GM12878 (cell line): ENCODE data around the gene REM2. TPM values are rescaled to one million over a fixed set of nuclear protein-coding genes. Genes with fewer than 3 reads are reported as not detected.
"Not testable (repeated sequence)": the region's sequence is repeated elsewhere in the genome, so short reads cannot be mapped to it uniquely, and the experiment has no call there.

ENCODE experiments used
- ATAC-seq: fragments of 200-7000 bp; cut with Tn5 transposase; 3 replicates; pipeline ENCODE4 v1.9.1; 2020; ENCODE audit warnings: mild to moderate bottlenecking, moderate library complexity
- BruUV-seq: library from RNA; stranded (reverse); fragments of 400-500 nt; replicated peaks from 2 replicates; lab custom pipeline; 2021; lab: Mats Ljungman, UMichigan
- CTCF ChIA-PET: fragments of 300-600 bp; sonication (Branson Sonifier 250); formaldehyde crosslinking; extraction: SDS; loops from one replicate; lab custom pipeline; 2021; ENCODE audit warnings: inconsistent platforms; lab: Yijun Ruan, JAX
- POLR2A ChIA-PET: fragments of 350-600 bp; formaldehyde crosslinking; extraction: SDS; loops from one replicate; lab custom pipeline; 2021; ENCODE audit warnings: inconsistent platforms; lab: Charles Lee
- RAD21 ChIA-PET: fragments of 300-600 bp; sonication (Branson Sonifier 250); formaldehyde crosslinking; loops from one replicate; lab custom pipeline; 2023; ENCODE audit warnings: antibody characterized with exemption; ENCODE audit not compliant: unreplicated experiment; lab: Charles Lee
- SMC1A ChIA-PET: fragments of 300-600 bp; sonication (Branson Sonifier 250); formaldehyde crosslinking; loops from one replicate; lab custom pipeline; 2023; ENCODE audit not compliant: unreplicated experiment, uncharacterized antibody; lab: Charles Lee
- DNase-seq: peaks from one replicate; pipeline ENCODE4 v3.0.0-alpha.2; 2011; ENCODE audit warnings: low read depth, low spot score
- FAIRE-seq: peaks from 3 replicates; lab custom pipeline; 2011; peaks lifted over from hg19 to GRCh38; lab: Jason Lieb, UNC
- H2AFZ ChIP-seq: 2 replicates; pipeline ENCODE4 v1.6.0; 2011; ENCODE audit warnings: low read depth, low read length, control low read depth; ENCODE audit not compliant: control insufficient read depth
- H3K27ac ChIP-seq: 2 replicates; pipeline ENCODE4 v1.5.1; 2011; ENCODE audit warnings: control low read depth; ENCODE audit not compliant: control insufficient read depth, insufficient read depth
- H3K27me3 ChIP-seq, 2 experiments: replicated peaks in 1 of 2; 2 replicates each; pipeline versions ENCODE4 v1.6.0 to v1.6.1; 2011; ENCODE audit warnings: low read length in 1 of 2; ENCODE audit not compliant: control insufficient read depth in 2 of 2, insufficient read depth in 2 of 2
- H3K36me3 ChIP-seq, 2 experiments: 2 replicates each; pipeline ENCODE4 v1.5.1; 2011; ENCODE audit warnings: low read length in 1 of 2; ENCODE audit not compliant: control insufficient read depth in 2 of 2, insufficient read depth in 2 of 2
- H3K4me1 ChIP-seq: 2 replicates; pipeline ENCODE4 v1.6.1; 2011; ENCODE audit warnings: mild to moderate bottlenecking, low read length, moderate library complexity, mixed read lengths; ENCODE audit not compliant: control insufficient read depth, insufficient read depth
- H3K4me2 ChIP-seq: 2 replicates; pipeline ENCODE4 v1.6.0; 2011; ENCODE audit warnings: control low read depth; ENCODE audit not compliant: control insufficient read depth, insufficient read depth
- H3K4me3 ChIP-seq: fragments of 200-600 bp; sonication (generic); 2 replicates; pipeline ENCODE4 v1.5.1; 2016
- H3K79me2 ChIP-seq: 2 replicates; pipeline ENCODE4 v1.6.0; 2011; ENCODE audit warnings: low read length; ENCODE audit not compliant: control insufficient read depth, insufficient read depth
- H3K9ac ChIP-seq: 2 replicates; pipeline ENCODE4 v1.8.0; 2011; ENCODE audit warnings: low read length, control low read depth, mixed read lengths; ENCODE audit not compliant: control insufficient read depth, insufficient read depth
- H3K9me3 ChIP-seq: replicated peaks from 3 replicates; pipeline ENCODE4 v1.5.1; 2011; ENCODE audit warnings: mild to moderate bottlenecking, low read length; ENCODE audit not compliant: control insufficient read depth, insufficient read depth
- H4K20me1 ChIP-seq: 2 replicates; pipeline ENCODE4 v1.6.0; 2011; ENCODE audit not compliant: control insufficient read depth, insufficient read depth
- ESRRA ChIP-seq: IDR thresholded peaks from 2 replicates; pipeline ENCODE4 v1.6.1; 2012; ENCODE audit warnings: mild to moderate bottlenecking, low read length, improper control_type of control experiment
- IRF3 ChIP-seq: fragments of 450-650 bp; IDR thresholded peaks from 2 replicates; pipeline ENCODE4 v1.6.1; 2014; ENCODE audit warnings: mild to moderate bottlenecking
- MTA2 ChIP-seq: fragments of 450-650 bp; IDR thresholded peaks from 2 replicates; pipeline ENCODE4 v1.6.1; 2016; ENCODE audit warnings: low read depth, mild to moderate bottlenecking, moderate library complexity
- POLR2AphosphoS2 ChIP-seq: IDR thresholded peaks from 2 replicates; pipeline ENCODE4 v1.6.1; 2011; ENCODE audit warnings: low read depth, mild to moderate bottlenecking, low read length, improper control_type of control experiment, moderate library complexity
- RUNX3 ChIP-seq: IDR thresholded peaks from 2 replicates; pipeline ENCODE4 v1.6.1; 2012; ENCODE audit warnings: low read length, inconsistent platforms
- SMAD5 ChIP-seq: IDR thresholded peaks from 2 replicates; pipeline ENCODE4 v1.6.1; 2016; ENCODE audit warnings: antibody characterized with exemption, low read depth
- SPI1 ChIP-seq: IDR thresholded peaks from 2 replicates; pipeline ENCODE4 v1.6.1; 2011; ENCODE audit warnings: low read depth, mild to moderate bottlenecking, low read length, moderate library complexity, borderline replicate concordance; ENCODE audit not compliant: insufficient read depth
- SREBF1 ChIP-seq: IDR thresholded peaks from 2 replicates; pipeline ENCODE4 v1.6.1; 2012; ENCODE audit warnings: mild to moderate bottlenecking, low read length
- STAT3 ChIP-seq: IDR thresholded peaks from 2 replicates; pipeline ENCODE4 v1.6.1; 2011; ENCODE audit warnings: low read depth, low read length, improper control_type of control experiment
- TCF12 ChIP-seq: IDR thresholded peaks from 2 replicates; pipeline ENCODE4 v1.6.1; 2011; ENCODE audit warnings: low read depth, mild to moderate bottlenecking, low read length
- ZBTB40 ChIP-seq: fragments of 450-650 bp; IDR thresholded peaks from 2 replicates; pipeline ENCODE4 v1.6.1; 2016; ENCODE audit warnings: mild to moderate bottlenecking, moderate library complexity, borderline replicate concordance
- whole genome bisulfite sequencing: methylation state at CpG from one replicate; pipeline ENCODE4 v1.1.6; 2016; ENCODE audit warnings: low lambda C conversion rate; ENCODE audit not compliant: insufficient replicate concordance, insufficient coverage; ENCODE audit errors: missing lambda C conversion rate; 5-methylcytosine and 5-hydroxymethylcytosine counted together
- in situ Hi-C: fragments of 300-500 bp; cut with MboI; formaldehyde crosslinking; loops from 9 replicates; pipeline ENCODE4 v1.14.3; 2018; ENCODE audit warnings: mixed read lengths
- intact Hi-C: fragments of 100-400 bp; cut with micrococcal nuclease; formaldehyde crosslinking; loops from one replicate; pipeline ENCODE4 v1.14.2; 2022; ENCODE audit not compliant: unreplicated experiment
- polyA plus RNA-seq, 11 experiments: library from polyadenylated mRNA; depleted of rRNA in 4 of 11; unstranded in 6 of 11; stranded (reverse) in 5 of 11; fragments of >200 nt; fragmentation: Nextera tagmentation in 4 of 11; fragmentation: Illumina TruSeq in 1 of 11; extraction: Ambion mirVana in 4 of 11; extraction: Trizol in 1 of 11; gene quantifications; 1 replicate in 1 of 11; 2 replicates in 10 of 11; pipeline versions ENCODE4 v1.2.1 to v1.2.3, GENCODE V29; 2011 to 2016; ENCODE audit warnings: inconsistent platforms in 2 of 11, missing spikeins in 2 of 11, low read depth in 1 of 11
- total RNA-seq, 4 experiments: library from RNA; depleted of rRNA in 3 of 4; stranded (reverse); fragments of >200 nt in 3 of 4; fragmentation: Illumina TruSeq in 1 of 4; extraction: Trizol in 1 of 4; gene quantifications; 2 replicates each; pipeline versions ENCODE4 v1.2.1 to v1.2.3, GENCODE V29; 2013 to 2021

REM2 gene
- total and polyA plus RNA-seq, 10 of the 15 experiments (the other 5 are each of a cell fraction or from before 2014, with no cell fraction given) = 0.27 to 1.5 (median 0.83) TPM

GRCh38 chr14:22910916-22911315 is 27.9 kb downstream of the REM2 start:
- Histone ChIP-seq H4K20me1 (no peaks in the 10 kb centered on the region), H3K36me3 (peaks cover 2 to 17% of the 10 kb centered on the region in 2 experiments; a peak in 3 of 4 replicates), H2AFZ (no peak overlapping the region), H3K4me1 (no peaks in the 10 kb centered on the region), H3K9ac (no peak overlapping the region), H3K79me2 (peaks cover 19% of the 10 kb centered on the region), H3K27ac (no peak overlapping the region), H3K4me3 (no peak overlapping the region), H3K9me3 (no peaks in the 10 kb centered on the region), H3K27me3 (no peaks in the 10 kb centered on the region), H3K4me2 (no peak overlapping the region)
- WGBS = 82% methylated on average over 5 of the region's 5 CpGs
- intact Hi-C loops = loop anchor here (10.0 kb wide), 1 partner anchor 426 kb away; no protein-coding TSS in a partner anchor
- no TSS peak for BruUV-seq
- RAD21 ChIA-PET = no interaction called here
- in situ Hi-C loops = no loop called here
- FAIRE-seq (no peak), DNase-seq (no peak), ATAC-seq (no peak)
- POLR2A ChIA-PET = interaction anchor here (0.7 kb wide), 1 partner anchor 95 kb away, joined by 3 read pairs; no protein-coding TSS in a partner anchor
- SMC1A ChIA-PET = interaction anchor here (1.0 to 1.1 kb wide), 2 partner anchors 9 to 19 kb away, joined by 3 read pairs; partner anchors contain the start of gene PRMT5
- TF ChIP-seq STAT3 (no peak), POLR2AphosphoS2 (no peak), SREBF1 (no peak), MTA2 (no peak), IRF3 (no peak), RUNX3 (no peak), SPI1 (no peak), TCF12 (no peak), ZBTB40 (no peak), SMAD5 (no peak), ESRRA (no peak)
- CTCF ChIA-PET = interaction anchor here (1.2 to 2.0 kb wide), 3 partner anchors 10 to 145 kb away, joined by 3 to 8 read pairs (median 3); no protein-coding TSS in a partner anchor

GRCh38 chr14:22914836-22915235 is 31.8 kb downstream of the REM2 start:
- ATAC-seq, H3K27ac ChIP-seq, H3K4me2 ChIP-seq, FAIRE-seq, H3K36me3 ChIP-seq, H4K20me1 ChIP-seq, H3K4me1 ChIP-seq, DNase-seq, H3K9ac ChIP-seq, in situ Hi-C loops, H2AFZ ChIP-seq, H3K9me3 ChIP-seq, H3K4me3 ChIP-seq, H3K27me3 ChIP-seq, BruUV-seq: not testable (repeated sequence)
- WGBS = 98% methylated on average over 4 of the region's 4 CpGs
- RAD21 ChIA-PET = interaction anchor here (0.8 to 1.2 kb wide), 2 partner anchors 18 to 28 kb away, joined by 3 read pairs; no protein-coding TSS in a partner anchor
- intact Hi-C loops = loop anchor here (5.0 to 10.0 kb wide), 2 partner anchors 43 to 430 kb away; partner anchors contain the start of gene LRP10
- POLR2A ChIA-PET = interaction anchor here (1.2 to 6.2 kb wide), 4 partner anchors 12 to 57 kb away, joined by 3 to 73 read pairs (median 4); partner anchors contain the start of gene PRMT5
- CTCF ChIA-PET = interaction anchor here (0.7 to 6.0 kb wide), 6 partner anchors 14 to 119 kb away, joined by 3 to 40 read pairs (median 10); partner anchors contain the start of genes LRP10 and PRMT5
- peaks cover 45% of the 10 kb centered on the region for H3K79me2 ChIP-seq
- SMC1A ChIA-PET = interaction anchor here (1.2 to 2.1 kb wide), 5 partner anchors 13 to 44 kb away, joined by 3 to 9 read pairs (median 5); partner anchors contain the start of gene PRMT5
